Midbrain (tissue), 1 donor: ENCODE data around the gene ANKRD65.
A peak's percentile ranks its signal among the peaks of the same experiment; 100 is the strongest.
"Not testable (repeated sequence)": the region's sequence is repeated elsewhere in the genome, so short reads cannot be mapped to it uniquely, and the experiment has no call there.

Source experiments
- DNase-seq: peaks from one replicate; lab custom pipeline; 2025; lab: John Stamatoyannopoulos, UW

Gene ANKRD65

GRCh38 chr1:1421147-1421906 is at the start of gene ANKRD65:
TSS of gene ANKRD65 (minus strand) at chr1:1421276. CDS start at chr1:1421005, 271 bp downstream.
- DNase-seq: peak; percentile 55

DNA sequence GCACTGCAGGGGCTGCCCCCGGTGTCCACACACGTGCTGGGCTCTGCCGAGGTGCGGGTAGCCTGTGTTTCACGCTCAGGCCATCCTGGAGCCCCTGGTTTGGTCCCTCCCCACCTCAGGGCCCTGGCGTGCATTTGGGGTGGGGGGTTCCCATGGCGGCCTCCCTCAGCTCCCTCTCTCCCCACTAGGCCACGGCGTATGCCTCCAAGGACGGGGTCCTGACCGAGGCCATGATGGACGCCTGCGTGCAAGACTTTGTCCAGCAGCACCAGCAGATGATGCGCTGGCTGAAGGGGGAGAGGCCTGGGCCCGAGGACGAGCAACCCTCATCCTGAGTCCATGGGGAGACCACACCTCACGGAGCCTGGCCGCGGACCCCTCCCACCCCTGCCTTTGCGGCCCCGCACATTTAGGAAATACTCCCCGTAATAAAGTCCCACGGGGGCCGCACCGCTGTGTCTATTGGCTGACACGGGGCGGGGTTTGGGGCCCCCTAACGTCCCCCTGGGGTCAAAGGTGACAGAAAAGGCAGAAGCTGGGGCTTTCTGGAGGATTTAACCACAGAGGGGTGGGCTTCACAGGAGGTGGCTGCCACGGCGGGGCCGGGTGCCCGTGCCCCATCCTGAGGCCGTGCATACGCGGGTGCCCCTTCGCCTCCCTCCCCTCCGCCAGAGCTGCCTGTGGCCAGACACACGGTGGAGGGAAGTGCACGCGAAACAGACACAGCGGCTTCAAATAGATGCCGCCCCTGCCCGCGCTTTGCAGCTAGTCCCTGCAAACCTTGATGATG is 47.3 kb upstream of the ANKRD65 start:
- DNase-seq: not testable (repeated sequence)

DNA sequence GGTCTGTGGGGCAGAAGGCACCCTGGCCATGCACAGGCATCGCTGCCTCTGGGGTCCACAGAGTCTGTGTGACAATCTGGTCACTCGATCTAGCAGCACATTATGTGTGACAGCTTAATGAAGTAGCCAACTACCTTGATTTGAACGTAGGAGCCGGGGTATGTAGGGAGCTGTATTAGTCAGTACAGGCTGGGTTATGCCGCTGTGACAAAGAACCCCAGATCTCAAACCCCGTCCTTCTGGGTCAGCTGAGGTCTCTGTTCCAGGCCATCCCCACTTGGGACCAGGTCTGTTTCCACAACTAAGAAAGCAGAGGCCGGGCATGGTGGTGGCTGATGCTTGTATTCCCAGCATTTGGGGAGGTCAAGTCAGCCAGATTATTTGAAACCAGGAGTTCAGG is 42.2 kb upstream of the ANKRD65 start:
- no peak for DNase-seq

DNA sequence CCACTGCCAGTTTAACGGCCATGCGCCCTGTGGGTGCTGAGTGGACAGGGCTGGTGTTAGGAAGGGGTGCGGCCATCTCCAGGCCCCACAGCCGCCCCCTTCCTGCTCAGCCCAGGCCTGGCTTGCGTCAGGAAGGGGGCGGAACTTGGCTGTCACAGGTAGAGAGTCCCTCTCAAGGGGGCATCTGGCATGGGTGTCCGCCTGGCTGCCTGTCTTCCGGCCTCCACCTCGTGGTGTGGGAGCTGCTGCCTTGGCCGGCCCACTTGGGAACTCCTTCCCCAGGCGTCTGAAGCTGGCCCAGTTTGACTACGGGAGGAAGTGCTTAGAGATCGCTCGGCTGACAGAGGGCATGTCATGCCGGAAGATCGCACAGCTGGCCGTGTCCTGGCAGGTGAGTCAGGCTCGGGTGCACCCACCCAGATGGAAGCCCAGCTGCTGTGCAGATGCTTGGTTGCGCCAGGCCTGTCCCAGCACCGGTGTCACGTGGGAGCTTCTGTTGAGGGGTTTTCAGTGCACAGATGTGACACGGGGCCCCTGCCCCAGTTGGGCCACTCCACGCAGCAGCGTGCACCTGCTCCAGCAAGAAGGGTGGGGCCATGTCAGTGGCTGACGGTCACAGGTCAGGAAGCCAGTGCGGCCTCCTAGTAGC is 41.4 kb upstream of the ANKRD65 start:
- no peak for DNase-seq

GRCh38 chr1:1461721-1462317 is 40.7 kb upstream of the ANKRD65 start:
- DNase-seq: no peak

DNA sequence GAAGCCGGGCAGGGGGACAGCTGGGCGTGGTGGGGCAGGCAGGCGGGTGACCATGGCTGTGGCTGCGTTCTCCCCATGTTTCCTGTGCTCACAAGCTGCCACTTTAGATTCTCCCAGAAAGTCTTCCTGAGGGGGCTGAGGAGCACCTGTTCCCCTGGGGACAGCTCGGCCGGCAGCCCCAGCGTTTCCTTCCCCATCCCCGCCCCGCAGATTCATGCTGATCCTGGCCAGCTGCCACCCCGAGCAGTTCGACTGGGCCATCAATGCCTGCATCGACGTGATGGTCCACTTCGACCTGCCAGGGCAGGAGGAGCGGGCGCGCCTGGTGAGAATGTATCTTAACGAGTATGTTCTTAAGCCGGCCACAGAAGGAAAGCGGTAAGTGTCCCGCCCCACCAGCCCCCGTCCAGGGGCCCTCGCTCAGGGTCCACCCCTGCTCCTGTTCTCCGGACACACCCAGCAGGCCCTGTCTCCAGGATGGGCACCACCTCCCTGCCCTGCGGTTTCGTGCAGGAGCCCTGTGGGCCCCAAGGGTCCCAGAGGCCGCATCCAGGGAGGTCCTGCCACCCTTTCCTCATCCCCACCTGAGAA is 39.6 kb upstream of the ANKRD65 start:
- DNase-seq: no peak

DNA sequence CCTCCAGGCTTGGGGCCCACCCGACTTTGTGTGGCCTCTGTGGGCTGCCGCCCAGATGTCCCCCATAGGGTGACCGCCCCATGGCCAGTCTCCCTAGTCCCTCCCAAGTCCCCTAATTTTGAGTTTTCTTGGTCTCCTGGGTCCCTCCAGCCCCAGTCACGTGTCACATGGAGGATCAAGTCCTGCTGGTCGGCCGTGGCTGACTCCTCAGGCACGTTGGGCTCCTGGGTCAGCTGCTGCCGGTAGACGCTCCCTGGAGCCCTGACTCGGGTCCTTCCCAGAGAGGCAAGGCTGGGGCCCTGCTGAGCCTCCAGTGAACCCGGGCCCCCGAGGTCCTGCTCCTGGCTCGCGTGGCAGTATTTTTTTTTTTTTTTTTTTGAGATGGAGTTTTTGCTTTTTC is 38.6 kb upstream of the ANKRD65 start:
- not testable (repeated sequence) for DNase-seq

DNA sequence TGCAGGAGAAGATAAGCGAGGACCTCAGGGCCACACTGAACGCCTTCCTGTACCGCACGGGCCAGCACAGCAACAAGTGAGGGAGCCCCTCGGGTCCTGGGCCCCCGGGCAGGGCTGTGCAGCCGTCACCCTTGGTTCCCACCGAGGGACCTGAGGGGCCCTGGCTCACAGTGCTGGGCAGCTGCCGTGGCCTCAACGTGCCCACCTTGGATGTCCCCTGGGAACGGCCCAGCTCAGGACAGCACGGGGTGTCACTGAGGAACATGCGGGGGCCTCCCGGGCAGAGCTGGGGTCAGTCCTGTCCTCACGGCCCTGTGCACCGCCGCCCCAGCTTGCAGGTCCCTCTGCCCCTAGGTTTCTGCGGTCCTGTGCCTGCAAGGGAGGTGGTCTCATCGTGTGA is 38.1 kb upstream of the ANKRD65 start:
- DNase-seq: not testable (repeated sequence)

DNA sequence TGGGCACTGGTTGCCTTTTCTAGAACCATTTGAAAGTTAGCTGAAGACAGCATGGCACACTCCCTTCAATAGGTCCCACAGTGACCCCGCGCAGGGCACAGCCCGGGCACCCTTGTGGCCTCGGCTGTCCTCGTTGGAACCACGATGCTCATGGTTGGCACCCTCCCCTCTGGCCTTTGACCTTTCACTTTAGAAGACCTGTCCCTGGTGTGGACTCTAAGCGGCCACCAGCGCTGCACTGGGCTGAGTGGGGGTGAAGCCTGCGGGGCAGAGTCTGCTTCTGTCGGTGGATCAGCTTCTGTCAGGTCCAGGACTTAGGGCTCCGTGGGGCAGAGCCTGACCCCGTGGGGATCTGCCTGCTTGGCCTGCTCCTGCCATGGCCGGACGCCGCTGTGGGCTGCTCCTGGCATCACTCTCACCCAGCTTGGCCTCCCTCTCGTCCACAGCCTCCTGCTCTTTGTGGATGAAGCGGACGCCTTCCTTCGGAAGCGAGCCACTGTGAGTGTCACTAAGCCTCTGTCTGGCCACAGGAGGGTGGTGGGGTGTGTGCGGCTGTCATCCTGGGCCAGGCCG is 35.7 kb upstream of the ANKRD65 start:
- DNase-seq: not testable (repeated sequence)

- not testable (repeated sequence) for DNase-seq
These were observed 34.9 kb upstream of the ANKRD65 start for GRCh38 chr1:1455934-1456333.

GRCh38 chr1:1455366-1455884 is 34.3 kb upstream of the ANKRD65 start:
- DNase-seq: no peak

DNA sequence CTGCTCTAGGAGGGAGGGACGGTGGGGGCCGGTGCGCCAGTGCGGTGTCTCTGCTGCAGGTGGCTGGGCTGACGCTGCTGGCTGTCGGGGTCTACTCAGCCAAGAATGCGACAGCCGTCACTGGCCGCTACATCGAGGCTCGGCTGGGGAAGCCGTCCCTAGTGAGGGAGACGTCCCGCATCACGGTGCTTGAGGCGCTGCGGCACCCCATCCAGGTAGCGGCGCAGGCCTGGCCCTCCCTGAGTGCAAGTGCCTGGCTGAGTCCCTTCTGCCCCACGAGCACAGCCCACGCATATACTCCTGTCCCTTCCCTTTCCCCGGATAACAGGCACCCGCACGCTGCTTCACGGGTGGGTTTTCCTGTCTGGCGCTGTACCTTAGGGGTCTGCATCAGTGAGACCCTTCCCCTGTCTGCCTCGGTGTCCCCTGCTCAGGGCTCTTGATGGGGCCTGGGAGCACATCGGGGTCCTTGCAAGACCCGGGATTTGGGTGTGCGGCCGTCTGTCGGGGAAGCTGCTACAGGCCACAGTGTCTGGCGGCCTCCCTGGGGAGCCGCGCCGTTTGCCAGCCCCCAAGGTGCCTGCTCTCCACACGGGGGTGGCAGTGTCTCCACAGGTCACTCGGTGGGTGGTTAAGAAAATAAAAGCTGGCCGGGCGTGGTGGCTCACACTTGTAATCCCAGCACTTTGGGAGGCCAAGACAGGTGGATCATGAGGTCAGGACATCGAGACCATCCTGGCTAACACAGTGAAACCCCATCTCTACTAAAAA is 33.4 kb upstream of the ANKRD65 start:
- DNase-seq: not testable (repeated sequence)

DNA sequence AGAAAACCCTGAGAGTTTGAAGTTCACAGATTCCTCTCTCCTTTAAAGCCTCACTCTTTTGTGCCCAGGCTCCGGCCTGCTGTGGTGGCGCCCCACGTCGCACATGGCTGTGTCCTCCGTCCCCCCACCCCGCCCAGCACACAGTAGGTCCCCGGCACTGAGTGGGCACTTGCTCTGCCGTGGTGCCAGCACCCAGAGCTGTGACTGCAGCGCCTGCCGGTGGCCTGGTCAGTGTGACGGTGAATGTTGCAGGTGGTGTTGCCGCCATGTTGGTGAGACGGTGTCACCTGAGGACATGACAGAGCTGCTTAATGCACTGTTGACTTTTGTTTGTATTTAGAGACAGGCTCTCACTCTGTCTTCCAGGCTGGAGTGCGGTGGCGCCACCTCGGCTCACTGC is 31.8 kb upstream of the ANKRD65 start:
- no peak for DNase-seq

DNA sequence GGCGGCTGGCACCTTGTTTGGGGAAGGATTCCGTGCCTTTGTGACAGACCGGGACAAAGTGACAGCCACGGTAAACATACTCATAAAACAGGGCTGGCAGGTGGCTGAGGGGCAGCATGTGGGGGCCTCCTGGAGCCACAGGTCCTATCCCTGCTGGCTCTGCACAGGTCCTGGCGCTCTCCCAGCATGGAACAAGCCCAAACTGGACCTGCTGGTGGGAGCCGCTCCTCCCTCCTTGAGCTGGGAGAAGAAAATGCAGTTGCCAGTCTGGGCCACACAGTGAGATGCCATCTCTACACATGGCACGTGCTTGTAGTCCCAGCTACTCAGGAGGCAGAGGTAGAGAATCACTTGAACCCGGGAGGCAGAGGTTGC is 31.3 kb upstream of the ANKRD65 start:
- not testable (repeated sequence) for DNase-seq

- no peak for DNase-seq
These were observed 30.8 kb upstream of the ANKRD65 start for GRCh38 chr1:1451696-1452364.

DNA sequence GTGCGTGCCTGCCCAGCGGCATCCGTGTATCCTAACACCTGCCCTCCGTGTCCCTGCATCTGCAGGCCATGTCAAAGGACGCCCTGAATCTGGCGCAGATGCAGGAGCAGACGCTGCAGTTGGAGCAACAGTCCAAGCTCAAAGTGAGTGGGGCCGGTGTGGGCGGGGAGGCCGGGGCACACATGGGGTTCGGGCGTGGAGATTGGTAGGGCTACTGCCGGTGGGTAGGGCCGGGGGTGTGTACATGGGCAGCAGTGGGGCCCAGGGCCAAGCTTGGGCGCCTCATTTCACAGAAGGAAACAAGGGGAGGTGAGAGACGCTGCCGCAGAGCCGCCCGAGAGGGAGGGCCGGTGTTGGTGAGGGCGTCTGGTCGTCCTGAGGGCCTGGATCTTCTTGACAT is 29.5 kb upstream of the ANKRD65 start:
- not testable (repeated sequence) for DNase-seq

DNA sequence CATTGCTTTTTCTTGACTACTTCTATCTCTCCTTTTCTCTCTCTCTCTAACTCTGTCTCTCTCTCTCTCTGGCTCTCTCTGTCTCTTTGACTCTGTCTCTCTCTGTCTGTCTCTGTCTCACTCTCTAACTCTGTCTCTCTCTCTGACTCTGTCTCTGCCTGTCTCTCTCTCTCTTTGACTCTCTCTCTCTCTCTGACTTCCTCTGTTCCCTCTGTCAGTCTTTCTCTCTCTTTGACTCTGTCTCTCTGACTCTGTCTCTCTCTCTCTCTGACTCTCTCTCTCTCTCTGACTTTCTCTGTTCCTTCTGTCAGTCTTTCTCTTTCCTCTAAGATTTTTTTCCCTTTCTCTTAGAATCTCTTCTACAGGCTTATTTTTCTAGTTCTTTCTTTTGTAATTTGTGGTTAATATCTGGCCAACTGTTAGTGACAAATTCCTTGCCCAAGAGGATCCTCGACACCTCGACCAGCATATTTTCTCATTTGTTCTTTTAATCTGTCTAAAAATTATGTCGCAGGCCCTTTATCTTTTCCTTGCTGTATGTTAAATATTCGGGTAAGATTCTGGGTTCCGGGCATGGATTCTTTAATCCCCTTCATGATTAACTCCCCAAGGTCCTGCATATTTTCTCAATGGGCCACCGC is 28.1 kb upstream of the ANKRD65 start, which contains the start of gene ATAD3C:
ATAD3C (plus strand) TSS at position 591 of the 641 bp plus-strand sequence. CDS start 995 bp downstream, outside the sequence.
- no peak for DNase-seq

DNA sequence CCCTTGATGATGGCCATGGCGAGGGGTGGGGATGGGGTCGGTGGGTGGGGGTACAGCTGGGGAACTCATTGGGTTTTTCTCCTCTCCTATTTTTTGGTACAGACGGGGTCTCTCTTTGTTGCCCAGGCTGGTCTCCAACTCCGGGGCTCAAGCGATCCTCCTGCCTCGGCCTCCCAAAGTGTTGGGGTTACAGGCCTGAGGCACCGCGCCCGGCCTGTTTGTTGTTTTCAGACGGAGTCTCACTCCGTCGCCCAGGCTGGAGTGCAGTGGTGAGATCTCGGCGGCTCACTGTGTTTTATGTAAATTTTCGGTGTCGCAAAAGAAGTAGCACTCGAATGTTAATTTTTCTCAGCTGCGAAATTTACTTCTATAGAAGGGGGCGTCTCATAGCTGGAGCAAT is 25.6 kb upstream of the ANKRD65 start:
- not testable (repeated sequence) for DNase-seq

GRCh38 chr1:1442069-1442770 is 21.1 kb upstream of the ANKRD65 start:
- no peak for DNase-seq
